GM12878 (cell line): ENCODE data around the gene KRT78. TPM values are rescaled to one million over a fixed set of nuclear protein-coding genes. Genes with fewer than 3 reads are reported as not detected.

Experiments
- ATAC-seq: fragments of 200-7000 bp; cut with Tn5 transposase; 3 replicates; pipeline ENCODE4 v1.9.1; 2020; ENCODE audit warnings: mild to moderate bottlenecking, moderate library complexity
- BruUV-seq: library from RNA; stranded (reverse); fragments of 400-500 nt; replicated peaks from 2 replicates; lab custom pipeline; 2021; lab: Mats Ljungman, UMichigan
- CTCF ChIA-PET: fragments of 300-600 bp; sonication (Branson Sonifier 250); formaldehyde crosslinking; extraction: SDS; loops from one replicate; lab custom pipeline; 2021; ENCODE audit warnings: inconsistent platforms; lab: Yijun Ruan, JAX
- POLR2A ChIA-PET: fragments of 350-600 bp; formaldehyde crosslinking; extraction: SDS; loops from one replicate; lab custom pipeline; 2021; ENCODE audit warnings: inconsistent platforms; lab: Charles Lee
- RAD21 ChIA-PET: fragments of 300-600 bp; sonication (Branson Sonifier 250); formaldehyde crosslinking; loops from one replicate; lab custom pipeline; 2023; ENCODE audit warnings: antibody characterized with exemption; ENCODE audit not compliant: unreplicated experiment; lab: Charles Lee
- SMC1A ChIA-PET: fragments of 300-600 bp; sonication (Branson Sonifier 250); formaldehyde crosslinking; loops from one replicate; lab custom pipeline; 2023; ENCODE audit not compliant: unreplicated experiment, uncharacterized antibody; lab: Charles Lee
- DNase-seq: peaks from one replicate; pipeline ENCODE4 v3.0.0-alpha.2; 2011; ENCODE audit warnings: low read depth, low spot score
- FAIRE-seq: peaks from 3 replicates; lab custom pipeline; 2011; peaks lifted over from hg19 to GRCh38; lab: Jason Lieb, UNC
- H2AFZ ChIP-seq: 2 replicates; pipeline ENCODE4 v1.6.0; 2011; ENCODE audit warnings: low read depth, low read length, control low read depth; ENCODE audit not compliant: control insufficient read depth
- H3K27ac ChIP-seq: 2 replicates; pipeline ENCODE4 v1.5.1; 2011; ENCODE audit warnings: control low read depth; ENCODE audit not compliant: control insufficient read depth, insufficient read depth
- H3K27me3 ChIP-seq, 2 experiments: replicated peaks in 1 of 2; 2 replicates each; pipeline versions ENCODE4 v1.6.0 to v1.6.1; 2011; ENCODE audit warnings: low read length in 1 of 2; ENCODE audit not compliant: control insufficient read depth in 2 of 2, insufficient read depth in 2 of 2
- H3K36me3 ChIP-seq, 2 experiments: 2 replicates each; pipeline ENCODE4 v1.5.1; 2011; ENCODE audit warnings: low read length in 1 of 2; ENCODE audit not compliant: control insufficient read depth in 2 of 2, insufficient read depth in 2 of 2
- H3K4me1 ChIP-seq: 2 replicates; pipeline ENCODE4 v1.6.1; 2011; ENCODE audit warnings: mild to moderate bottlenecking, low read length, moderate library complexity, mixed read lengths; ENCODE audit not compliant: control insufficient read depth, insufficient read depth
- H3K4me2 ChIP-seq: 2 replicates; pipeline ENCODE4 v1.6.0; 2011; ENCODE audit warnings: control low read depth; ENCODE audit not compliant: control insufficient read depth, insufficient read depth
- H3K4me3 ChIP-seq: fragments of 200-600 bp; sonication (generic); 2 replicates; pipeline ENCODE4 v1.5.1; 2016
- H3K79me2 ChIP-seq: 2 replicates; pipeline ENCODE4 v1.6.0; 2011; ENCODE audit warnings: low read length; ENCODE audit not compliant: control insufficient read depth, insufficient read depth
- H3K9ac ChIP-seq: 2 replicates; pipeline ENCODE4 v1.8.0; 2011; ENCODE audit warnings: low read length, control low read depth, mixed read lengths; ENCODE audit not compliant: control insufficient read depth, insufficient read depth
- H3K9me3 ChIP-seq: replicated peaks from 3 replicates; pipeline ENCODE4 v1.5.1; 2011; ENCODE audit warnings: mild to moderate bottlenecking, low read length; ENCODE audit not compliant: control insufficient read depth, insufficient read depth
- H4K20me1 ChIP-seq: 2 replicates; pipeline ENCODE4 v1.6.0; 2011; ENCODE audit not compliant: control insufficient read depth, insufficient read depth
- EED ChIP-seq: sonication (generic); IDR thresholded peaks from 2 replicates; pipeline ENCODE4 v1.6.1; 2016; ENCODE audit warnings: antibody characterized with exemption, low read depth
- MEF2A ChIP-seq: IDR thresholded peaks from 2 replicates; pipeline ENCODE4 v1.6.1; 2011; ENCODE audit warnings: low read depth, mild to moderate bottlenecking, low read length, moderate library complexity; ENCODE audit not compliant: insufficient read depth
- PBX3 ChIP-seq: IDR thresholded peaks from 2 replicates; pipeline ENCODE4 v1.6.1; 2011; ENCODE audit warnings: mild to moderate bottlenecking, low read depth, low read length, moderate library complexity; ENCODE audit not compliant: insufficient replicate concordance
- STAT1 ChIP-seq: fragments of 450-650 bp; conservative IDR thresholded peaks from 2 replicates; pipeline ENCODE4 v1.6.1; 2014; ENCODE audit warnings: antibody characterized with exemption, mild to moderate bottlenecking
- WGBS: methylation state at CpG from one replicate; pipeline ENCODE4 v1.1.6; 2016; ENCODE audit warnings: low lambda C conversion rate; ENCODE audit not compliant: insufficient replicate concordance, insufficient coverage; ENCODE audit errors: missing lambda C conversion rate; 5-methylcytosine and 5-hydroxymethylcytosine counted together
- in situ Hi-C: fragments of 300-500 bp; cut with MboI; formaldehyde crosslinking; loops from 9 replicates; pipeline ENCODE4 v1.14.3; 2018; ENCODE audit warnings: mixed read lengths
- intact Hi-C: fragments of 100-400 bp; cut with micrococcal nuclease; formaldehyde crosslinking; loops from one replicate; pipeline ENCODE4 v1.14.2; 2022; ENCODE audit not compliant: unreplicated experiment
- polyA plus RNA-seq, 11 experiments: library from polyadenylated mRNA; depleted of rRNA in 4 of 11; unstranded in 6 of 11; stranded (reverse) in 5 of 11; fragments of >200 nt; fragmentation: Nextera tagmentation in 4 of 11; fragmentation: Illumina TruSeq in 1 of 11; extraction: Ambion mirVana in 4 of 11; extraction: Trizol in 1 of 11; gene quantifications; 1 replicate in 1 of 11; 2 replicates in 10 of 11; pipeline versions ENCODE4 v1.2.1 to v1.2.3, GENCODE V29; 2011 to 2016; ENCODE audit warnings: inconsistent platforms in 2 of 11, missing spikeins in 2 of 11, low read depth in 1 of 11
- total RNA-seq, 4 experiments: library from RNA; depleted of rRNA in 3 of 4; stranded (reverse); fragments of >200 nt in 3 of 4; fragmentation: Illumina TruSeq in 1 of 4; extraction: Trizol in 1 of 4; gene quantifications; 2 replicates each; pipeline versions ENCODE4 v1.2.1 to v1.2.3, GENCODE V29; 2013 to 2021
- TF ChIP-seq, protein P1 (sequence below): fragments of 450-650 bp; IDR thresholded peaks from 2 replicates; pipeline ENCODE4 v1.6.1; 2017; ENCODE audit warnings: antibody characterized with exemption, mild to moderate bottlenecking, moderate library complexity
- TF ChIP-seq, protein P2 (sequence below): fragments of 450-650 bp; IDR thresholded peaks from 2 replicates; pipeline ENCODE4 v1.6.1; 2018; ENCODE audit warnings: borderline replicate concordance, mild to moderate bottlenecking; ENCODE audit not compliant: partially characterized antibody

The KRT78 gene
- total and polyA plus RNA-seq, 10 of the 15 experiments (the other 5 are each of a cell fraction or from before 2014, with no cell fraction given): 0.07 TPM; not detected in 9

DNA sequence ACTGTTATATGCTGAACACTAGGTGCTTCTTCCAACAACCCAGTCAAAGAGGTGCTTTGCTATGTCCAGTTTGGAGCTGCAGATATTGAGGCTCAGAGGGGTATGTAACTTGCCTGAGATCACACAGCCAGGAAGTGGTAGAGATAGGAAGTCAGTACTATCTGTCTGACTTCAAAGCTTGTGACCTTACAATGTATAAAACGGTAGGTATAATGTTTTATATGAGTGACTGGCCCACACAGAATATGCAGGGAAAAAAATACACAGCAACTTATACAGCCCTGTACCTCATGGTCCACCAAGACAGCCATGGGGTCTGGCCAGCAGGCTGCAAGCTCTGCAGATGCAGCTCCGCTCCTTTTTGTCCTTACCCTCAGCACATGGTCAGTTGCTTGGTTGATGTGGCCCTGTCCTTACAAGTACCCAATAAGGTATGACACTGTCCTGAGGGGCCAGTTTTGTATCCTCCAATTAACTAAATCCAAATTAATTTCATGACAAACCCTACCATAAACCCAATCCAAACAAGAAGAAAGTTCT, 31.0 kb downstream of the KRT78 start:
- Histone ChIP-seq H3K79me2 (no peaks in the 10 kb centered on the region), H3K27ac (no peak overlapping the region), H3K27me3 (peaks cover 0 to 7% of the 10 kb centered on the region in 2 experiments; a peak in 1 of 4 replicates), H3K4me2 (no peak overlapping the region), H3K9me3 (no peaks in the 10 kb centered on the region), H3K9ac (no peak overlapping the region), H3K36me3 (no peaks in the 10 kb centered on the region), H2AFZ (no peak overlapping the region), H3K4me1 (no peaks in the 10 kb centered on the region), H4K20me1 (no peaks in the 10 kb centered on the region; the same call in 1 of the 2 replicates), H3K4me3 (no peak overlapping the region)
- ATAC-seq: no peak
- in situ Hi-C loops: no loop called here
- POLR2A ChIA-PET: no interaction called here
- SMC1A ChIA-PET: no interaction called here
- no peak for DNase-seq
- WGBS: 37% methylated on average over 2 of the region's 2 CpGs
- TF ChIP-seq, protein P1, sequence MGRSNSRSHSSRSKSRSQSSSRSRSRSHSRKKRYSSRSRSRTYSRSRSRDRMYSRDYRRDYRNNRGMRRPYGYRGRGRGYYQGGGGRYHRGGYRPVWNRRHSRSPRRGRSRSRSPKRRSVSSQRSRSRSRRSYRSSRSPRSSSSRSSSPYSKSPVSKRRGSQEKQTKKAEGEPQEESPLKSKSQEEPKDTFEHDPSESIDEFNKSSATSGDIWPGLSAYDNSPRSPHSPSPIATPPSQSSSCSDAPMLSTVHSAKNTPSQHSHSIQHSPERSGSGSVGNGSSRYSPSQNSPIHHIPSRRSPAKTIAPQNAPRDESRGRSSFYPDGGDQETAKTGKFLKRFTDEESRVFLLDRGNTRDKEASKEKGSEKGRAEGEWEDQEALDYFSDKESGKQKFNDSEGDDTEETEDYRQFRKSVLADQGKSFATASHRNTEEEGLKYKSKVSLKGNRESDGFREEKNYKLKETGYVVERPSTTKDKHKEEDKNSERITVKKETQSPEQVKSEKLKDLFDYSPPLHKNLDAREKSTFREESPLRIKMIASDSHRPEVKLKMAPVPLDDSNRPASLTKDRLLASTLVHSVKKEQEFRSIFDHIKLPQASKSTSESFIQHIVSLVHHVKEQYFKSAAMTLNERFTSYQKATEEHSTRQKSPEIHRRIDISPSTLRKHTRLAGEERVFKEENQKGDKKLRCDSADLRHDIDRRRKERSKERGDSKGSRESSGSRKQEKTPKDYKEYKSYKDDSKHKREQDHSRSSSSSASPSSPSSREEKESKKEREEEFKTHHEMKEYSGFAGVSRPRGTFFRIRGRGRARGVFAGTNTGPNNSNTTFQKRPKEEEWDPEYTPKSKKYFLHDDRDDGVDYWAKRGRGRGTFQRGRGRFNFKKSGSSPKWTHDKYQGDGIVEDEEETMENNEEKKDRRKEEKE: no peak
- TF ChIP-seq, protein P2, sequence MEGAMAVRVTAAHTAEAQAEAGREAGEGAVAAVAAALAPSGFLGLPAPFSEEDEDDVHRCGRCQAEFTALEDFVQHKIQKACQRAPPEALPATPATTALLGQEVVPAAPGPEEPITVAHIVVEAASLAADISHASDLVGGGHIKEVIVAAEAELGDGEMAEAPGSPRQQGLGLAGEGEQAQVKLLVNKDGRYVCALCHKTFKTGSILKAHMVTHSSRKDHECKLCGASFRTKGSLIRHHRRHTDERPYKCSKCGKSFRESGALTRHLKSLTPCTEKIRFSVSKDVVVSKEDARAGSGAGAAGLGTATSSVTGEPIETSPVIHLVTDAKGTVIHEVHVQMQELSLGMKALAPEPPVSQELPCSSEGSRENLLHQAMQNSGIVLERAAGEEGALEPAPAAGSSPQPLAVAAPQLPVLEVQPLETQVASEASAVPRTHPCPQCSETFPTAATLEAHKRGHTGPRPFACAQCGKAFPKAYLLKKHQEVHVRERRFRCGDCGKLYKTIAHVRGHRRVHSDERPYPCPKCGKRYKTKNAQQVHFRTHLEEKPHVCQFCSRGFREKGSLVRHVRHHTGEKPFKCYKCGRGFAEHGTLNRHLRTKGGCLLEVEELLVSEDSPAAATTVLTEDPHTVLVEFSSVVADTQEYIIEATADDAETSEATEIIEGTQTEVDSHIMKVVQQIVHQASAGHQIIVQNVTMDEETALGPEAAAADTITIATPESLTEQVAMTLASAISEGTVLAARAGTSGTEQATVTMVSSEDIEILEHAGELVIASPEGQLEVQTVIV: no peak
- no peak for TF ChIP-seq PBX3
- no peak for TF ChIP-seq EED
- no peak for TF ChIP-seq STAT1
- TF ChIP-seq MEF2A: no peak
- BruUV-seq: no TSS peak
- RAD21 ChIA-PET: no interaction called here
- CTCF ChIA-PET: no interaction called here
- no peak for FAIRE-seq
- intact Hi-C loops: no loop called here
